RWPE1 (cell line): ENCODE results near the gene MYL4.
A peak's percentile ranks its signal among the peaks of the same experiment; 100 is the strongest.

Experiments
- CTCF ChIA-PET: fragments of 350-600 bp; sonication (Branson Sonifier 250); formaldehyde crosslinking; extraction: SDS; loops from one replicate; lab custom pipeline; 2021; lab: Yijun Ruan, JAX
- POLR2A ChIA-PET: fragments of 400-600 bp; formaldehyde crosslinking; extraction: SDS; loops from one replicate; lab custom pipeline; 2020; ENCODE audit warnings: antibody characterized with exemption; ENCODE audit not compliant: low non-redundant PET; lab: Yijun Ruan, JAX
- DNase-seq: peaks from one replicate; pipeline ENCODE4 v3.0.0; 2012; ENCODE audit warnings: low spot score
- H3K27ac ChIP-seq: fragments of 450-650 bp; 2 replicates; pipeline ENCODE4 v1.5.1; 2017
- TF ChIP-seq, protein P1 (sequence below): fragments of 450-650 bp; conservative IDR thresholded peaks from 2 replicates; pipeline ENCODE4 v1.5.1; 2017; ENCODE audit warnings: low read depth, mild to moderate bottlenecking

The MYL4 gene

DNA sequence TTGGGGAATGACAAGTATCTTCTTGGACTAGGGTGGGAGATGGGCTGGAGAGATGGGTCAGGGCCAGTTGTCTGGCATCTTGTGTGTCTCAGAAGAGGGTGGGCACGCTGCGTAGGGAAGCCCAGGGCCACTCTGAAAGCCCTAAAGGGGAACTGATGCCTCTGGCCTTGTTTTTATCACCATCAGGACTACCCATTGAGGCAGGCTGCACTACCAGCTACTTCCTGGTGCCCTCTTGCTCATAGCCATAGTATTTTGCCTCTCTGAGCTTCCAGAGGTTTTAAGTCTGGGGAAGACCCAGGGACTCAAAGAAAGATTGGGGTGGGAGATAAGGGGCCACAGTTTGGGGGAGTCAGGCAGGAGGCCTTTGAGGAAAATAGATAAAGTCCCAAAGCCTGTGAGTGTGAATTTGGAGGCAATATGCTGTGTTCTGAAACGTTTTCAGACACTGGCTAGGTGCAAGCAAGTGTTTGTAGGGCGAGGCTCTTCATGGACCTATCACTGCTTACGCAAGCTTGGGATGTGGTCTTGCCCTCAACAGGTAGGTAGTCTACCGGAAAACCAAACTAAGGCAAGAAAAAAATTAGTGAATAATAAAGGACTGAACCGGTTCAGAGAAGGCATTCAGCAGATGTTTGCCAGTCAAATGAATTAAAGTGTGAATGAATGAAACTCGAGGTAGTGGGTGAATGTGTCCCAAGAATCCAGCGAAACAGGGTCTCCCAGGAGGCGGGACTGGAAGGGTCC lies 43.8 kb downstream of the MYL4 start:
- no peak for DNase-seq
- TF ChIP-seq, protein P1, sequence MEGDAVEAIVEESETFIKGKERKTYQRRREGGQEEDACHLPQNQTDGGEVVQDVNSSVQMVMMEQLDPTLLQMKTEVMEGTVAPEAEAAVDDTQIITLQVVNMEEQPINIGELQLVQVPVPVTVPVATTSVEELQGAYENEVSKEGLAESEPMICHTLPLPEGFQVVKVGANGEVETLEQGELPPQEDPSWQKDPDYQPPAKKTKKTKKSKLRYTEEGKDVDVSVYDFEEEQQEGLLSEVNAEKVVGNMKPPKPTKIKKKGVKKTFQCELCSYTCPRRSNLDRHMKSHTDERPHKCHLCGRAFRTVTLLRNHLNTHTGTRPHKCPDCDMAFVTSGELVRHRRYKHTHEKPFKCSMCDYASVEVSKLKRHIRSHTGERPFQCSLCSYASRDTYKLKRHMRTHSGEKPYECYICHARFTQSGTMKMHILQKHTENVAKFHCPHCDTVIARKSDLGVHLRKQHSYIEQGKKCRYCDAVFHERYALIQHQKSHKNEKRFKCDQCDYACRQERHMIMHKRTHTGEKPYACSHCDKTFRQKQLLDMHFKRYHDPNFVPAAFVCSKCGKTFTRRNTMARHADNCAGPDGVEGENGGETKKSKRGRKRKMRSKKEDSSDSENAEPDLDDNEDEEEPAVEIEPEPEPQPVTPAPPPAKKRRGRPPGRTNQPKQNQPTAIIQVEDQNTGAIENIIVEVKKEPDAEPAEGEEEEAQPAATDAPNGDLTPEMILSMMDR: no peak
- CTCF ChIA-PET: interaction anchor here (1.1 kb wide), 2 partner anchors 10 kb away, joined by 3 to 5 read pairs; no protein-coding TSS in a partner anchor
- POLR2A ChIA-PET: no interaction called here
- H3K27ac ChIP-seq: no peak overlapping the region

DNA sequence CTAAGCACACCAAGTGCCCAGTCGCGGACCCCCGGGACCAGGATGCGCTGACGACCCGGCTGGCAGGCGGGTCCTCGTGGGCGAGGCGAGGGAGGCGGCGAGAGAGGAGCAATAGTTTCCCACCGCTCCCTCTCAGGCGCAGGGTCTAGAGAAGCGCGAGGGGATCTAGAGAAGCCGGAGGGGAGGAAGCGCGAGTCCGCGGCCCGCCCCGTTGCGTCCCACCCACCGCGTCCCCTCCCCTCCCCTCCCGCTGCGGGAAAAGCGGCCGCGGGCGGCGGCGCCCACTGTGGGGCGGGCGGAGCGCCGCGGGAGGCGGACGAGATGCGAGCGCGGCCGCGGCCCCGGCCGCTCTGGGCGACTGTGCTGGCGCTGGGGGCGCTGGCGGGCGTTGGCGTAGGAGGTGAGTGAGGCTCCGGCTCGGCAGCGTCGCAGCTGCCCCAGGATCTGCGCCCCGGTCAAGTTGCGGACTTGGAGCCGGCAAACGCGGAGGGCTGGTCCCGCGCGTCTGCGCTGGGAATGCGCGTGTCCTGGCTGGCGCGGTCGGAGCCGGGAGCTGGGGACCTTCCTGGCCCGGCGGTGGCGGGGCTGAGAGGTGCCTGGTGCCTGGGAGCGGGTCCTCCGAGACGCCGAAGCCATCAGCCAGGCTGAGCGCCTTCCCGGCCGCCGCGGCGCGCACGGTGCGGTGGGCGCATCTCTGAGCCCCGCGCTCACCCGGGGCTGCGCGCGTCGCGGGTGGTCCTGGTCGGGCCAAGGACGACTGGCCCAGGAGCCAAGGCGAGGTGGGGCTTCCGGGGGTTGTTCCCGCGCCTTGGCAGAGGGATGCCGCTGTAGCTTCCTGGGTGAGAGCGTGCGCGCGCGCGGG lies 44.6 kb downstream of the MYL4 start, which contains the start of gene ITGB3:
ITGB3 (plus strand) TSS at position 287 of the 862 bp plus-strand sequence; CDS start at position 322, 35 bp downstream.
- ChIA-PET CTCF (interaction anchor here (0.5 to 1.1 kb wide), 5 partner anchors 9 to 583 kb away, joined by 3 to 4 read pairs (median 3); no protein-coding TSS in a partner anchor), POLR2A (no interaction called here)
- H3K27ac ChIP-seq: no peak within 1 kb of the TSS
- peak; percentile 65 for DNase-seq
- TF ChIP-seq, protein P1: peak; percentile 82

DNA sequence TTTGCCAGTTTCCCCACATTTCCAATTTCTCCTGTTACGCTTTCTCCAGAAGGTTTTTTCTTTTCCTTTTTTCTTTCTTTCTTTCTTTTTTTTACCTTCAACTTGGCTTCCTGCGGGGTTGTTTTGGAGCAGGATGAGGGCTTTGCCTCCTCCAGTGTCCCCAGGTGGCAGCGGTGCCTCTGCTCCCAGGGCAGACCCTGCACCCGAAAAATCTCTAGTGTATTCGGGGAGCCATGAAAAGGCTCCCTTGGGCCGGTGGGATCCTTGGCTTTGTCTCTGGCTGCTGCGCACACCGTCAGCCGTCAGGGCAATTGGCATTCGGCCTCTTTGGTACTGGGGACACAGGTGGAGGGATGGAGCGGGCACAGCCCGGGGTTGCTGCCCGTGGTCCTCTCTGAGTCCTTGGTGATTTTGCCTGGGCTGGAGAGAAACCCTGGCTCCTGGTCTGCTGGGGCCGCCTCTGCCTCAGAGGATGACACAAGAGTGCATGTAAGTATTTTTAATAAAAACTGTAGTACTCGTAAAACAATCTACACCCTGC lies 45.3 kb downstream of the MYL4 start:
- ChIA-PET POLR2A (no interaction called here), CTCF (interaction anchor here (0.5 to 1.1 kb wide), 5 partner anchors 9 to 582 kb away, joined by 3 to 4 read pairs (median 3); no protein-coding TSS in a partner anchor)
- no peak for DNase-seq
- TF ChIP-seq, protein P1: no peak
- no peak overlapping the region for H3K27ac ChIP-seq

DNA sequence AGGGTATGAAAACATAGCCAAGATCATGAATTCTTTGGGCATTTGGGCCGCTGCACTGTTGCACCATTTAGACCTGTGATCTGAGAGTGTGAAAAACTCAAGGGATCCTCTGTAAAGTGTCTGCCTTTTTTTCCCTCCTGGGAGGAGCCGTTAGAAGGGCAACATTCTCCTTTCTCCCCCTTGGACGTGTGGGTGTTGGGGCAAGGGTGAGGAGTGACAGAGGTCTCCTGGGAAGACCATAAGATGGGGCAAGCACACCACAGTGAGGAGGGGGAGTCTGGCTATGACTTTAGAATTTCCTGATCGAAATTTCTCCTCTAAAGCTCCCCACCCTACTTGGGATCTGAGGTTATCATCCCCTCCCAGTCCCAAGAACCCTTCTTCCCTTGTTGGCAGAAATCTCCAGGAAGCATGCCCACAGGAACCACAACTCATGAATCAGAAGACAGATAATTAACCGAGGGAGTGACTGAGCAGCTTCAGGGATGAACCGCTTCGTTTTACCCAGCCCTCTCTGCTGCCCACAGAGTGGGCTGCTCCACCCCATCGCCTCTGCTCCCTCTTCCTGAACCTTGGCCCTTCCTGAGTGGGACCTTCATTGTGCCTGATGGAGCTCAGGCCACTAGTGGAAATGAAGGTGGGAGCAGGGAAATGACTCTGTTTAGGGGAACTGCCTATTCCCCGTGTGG lies 48.6 kb downstream of the MYL4 start:
- TF ChIP-seq, protein P1: no peak
- POLR2A ChIA-PET: no interaction called here
- no peak for DNase-seq
- CTCF ChIA-PET: no interaction called here
- no peak overlapping the region for H3K27ac ChIP-seq

DNA sequence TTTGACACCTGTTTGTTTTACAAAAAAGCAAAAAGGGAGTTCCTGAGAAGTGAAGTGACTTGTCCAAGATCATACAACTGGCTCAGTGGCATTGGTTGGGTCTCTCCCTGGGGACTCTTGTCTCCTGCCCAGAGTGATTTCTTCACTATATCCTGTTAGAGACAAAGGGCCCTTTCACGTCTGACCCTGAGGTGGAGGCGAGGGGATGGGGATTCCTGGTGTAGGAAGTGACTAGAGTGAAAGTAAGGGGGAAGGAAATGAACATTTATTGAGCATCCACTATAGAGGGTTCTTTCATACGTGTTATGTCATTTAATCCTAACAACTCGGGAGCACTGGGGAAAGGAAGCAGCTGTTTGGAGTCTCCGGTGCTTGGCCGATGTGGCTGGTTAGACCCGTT lies 53.4 kb downstream of the MYL4 start:
- DNase-seq: no peak
- ChIA-PET POLR2A (no interaction called here), CTCF (interaction anchor here (0.5 kb wide), 1 partner anchor 18 kb away, joined by 3 read pairs; no protein-coding TSS in a partner anchor)
- TF ChIP-seq, protein P1: no peak
- no peak overlapping the region for H3K27ac ChIP-seq
